SK-N-SH treated with all-trans-retinoic acid at 6 μM for 48 hours (cell line): ENCODE measurements around the gene GPR152.

ENCODE experiments used
- ATAC-seq: fragments of 200-7000 bp; cut with Tn5 transposase; 3 replicates; pipeline ENCODE4 v1.9.1; 2020; ENCODE audit warnings: mild to moderate bottlenecking, moderate library complexity
- ARNTL ChIP-seq: fragments of 450-650 bp; formaldehyde crosslinking; IDR thresholded peaks from 2 replicates; pipeline ENCODE4 v1.5.0; 2020; ENCODE audit warnings: low read depth, mild to moderate bottlenecking, moderate library complexity, borderline replicate concordance
- CSDC2 ChIP-seq: fragments of 250-450 bp; sonication (Bioruptor Pico); IDR thresholded peaks from 2 replicates; pipeline ENCODE4 v1.5.0; 2020; ENCODE audit warnings: mild to moderate bottlenecking, moderate library complexity
- GLIS3 ChIP-seq: fragments of 250-450 bp; sonication (Bioruptor Pico); IDR thresholded peaks from 2 replicates; pipeline ENCODE4 v1.5.0; 2020; ENCODE audit warnings: mild to moderate bottlenecking, moderate library complexity
- ISL1 ChIP-seq: fragments of 250-450 bp; sonication (Bioruptor Pico); IDR thresholded peaks from 2 replicates; pipeline ENCODE4 v2.1.2; 2022; ENCODE audit warnings: mild to moderate bottlenecking, moderate library complexity
- OSR1 ChIP-seq: fragments of 250-450 bp; sonication (Bioruptor Pico); IDR thresholded peaks from 2 replicates; pipeline ENCODE4 v1.8.0; 2022; ENCODE audit warnings: moderate library complexity, mild to moderate bottlenecking, inconsistent platforms
- PPARA ChIP-seq: fragments of 250-450 bp; sonication (Bioruptor Pico); IDR thresholded peaks from 2 replicates; pipeline ENCODE4 v1.5.0; 2020; ENCODE audit warnings: mild to moderate bottlenecking, borderline replicate concordance
- RARB ChIP-seq: fragments of 250-450 bp; sonication (Bioruptor Pico); IDR thresholded peaks from 2 replicates; pipeline ENCODE4 v1.8.0; 2021; ENCODE audit warnings: mild to moderate bottlenecking, moderate library complexity
- SNAI2 ChIP-seq: fragments of 250-450 bp; sonication (Bioruptor Pico); IDR thresholded peaks from 2 replicates; pipeline ENCODE4 v1.5.0; 2020; ENCODE audit warnings: mild to moderate bottlenecking, moderate library complexity
- TCF4 ChIP-seq: fragments of 250-450 bp; sonication (Bioruptor Pico); IDR thresholded peaks from 2 replicates; pipeline ENCODE4 v1.8.0; 2021; ENCODE audit warnings: mild to moderate bottlenecking, moderate library complexity, borderline replicate concordance
- TOX ChIP-seq: fragments of 250-450 bp; sonication (Bioruptor Pico); IDR thresholded peaks from 2 replicates; pipeline ENCODE4 v1.8.0; 2021; ENCODE audit warnings: mild to moderate bottlenecking, moderate library complexity, borderline replicate concordance
- ZFP30 ChIP-seq: fragments of 450-650 bp; formaldehyde crosslinking; IDR thresholded peaks from 2 replicates; pipeline ENCODE4 v1.5.0; 2022; ENCODE audit warnings: mild to moderate bottlenecking, moderate library complexity
- ZNF565 ChIP-seq: fragments of 450-650 bp; formaldehyde crosslinking; conservative IDR thresholded peaks from 2 replicates; pipeline ENCODE4 v1.5.0; 2020; ENCODE audit warnings: low read depth, mild to moderate bottlenecking, moderate library complexity
- ZNF70 ChIP-seq: fragments of 450-650 bp; formaldehyde crosslinking; IDR thresholded peaks from 2 replicates; pipeline ENCODE4 v1.5.0; 2020; ENCODE audit warnings: mild to moderate bottlenecking, moderate library complexity
- ZNF8 ChIP-seq: fragments of 450-650 bp; formaldehyde crosslinking; IDR thresholded peaks from 2 replicates; pipeline ENCODE4 v1.5.0; 2020; ENCODE audit warnings: mild to moderate bottlenecking, moderate library complexity
- TF ChIP-seq, protein P1 (sequence below): fragments of 250-450 bp; sonication (Bioruptor Pico); IDR thresholded peaks from 2 replicates; pipeline ENCODE4 v1.8.0; 2021; ENCODE audit warnings: low read depth, mild to moderate bottlenecking, moderate library complexity, borderline replicate concordance
- TF ChIP-seq, protein P2 (sequence below): fragments of 250-450 bp; sonication (Bioruptor Pico); IDR thresholded peaks from 2 replicates; pipeline ENCODE4 v1.5.1; 2021; ENCODE audit warnings: mild to moderate bottlenecking, moderate library complexity

GPR152 gene

GRCh38 chr11:67452141-67452952, at the start of gene GPR152:
GPR152 (minus strand) TSS chr11:67452729; CDS start chr11:67452724, 5 bp downstream.
- TF ChIP-seq, protein P1, sequence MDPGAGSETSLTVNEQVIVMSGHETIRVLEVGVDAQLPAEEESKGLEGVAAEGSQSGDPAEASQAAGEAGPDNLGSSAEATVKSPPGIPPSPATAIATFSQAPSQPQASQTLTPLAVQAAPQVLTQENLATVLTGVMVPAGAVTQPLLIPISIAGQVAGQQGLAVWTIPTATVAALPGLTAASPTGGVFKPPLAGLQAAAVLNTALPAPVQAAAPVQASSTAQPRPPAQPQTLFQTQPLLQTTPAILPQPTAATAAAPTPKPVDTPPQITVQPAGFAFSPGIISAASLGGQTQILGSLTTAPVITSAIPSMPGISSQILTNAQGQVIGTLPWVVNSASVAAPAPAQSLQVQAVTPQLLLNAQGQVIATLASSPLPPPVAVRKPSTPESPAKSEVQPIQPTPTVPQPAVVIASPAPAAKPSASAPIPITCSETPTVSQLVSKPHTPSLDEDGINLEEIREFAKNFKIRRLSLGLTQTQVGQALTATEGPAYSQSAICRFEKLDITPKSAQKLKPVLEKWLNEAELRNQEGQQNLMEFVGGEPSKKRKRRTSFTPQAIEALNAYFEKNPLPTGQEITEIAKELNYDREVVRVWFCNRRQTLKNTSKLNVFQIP (CRISPR knock-in tag), result no peak
- TF ChIP-seq ARNTL (CRISPR knock-in tag) (no peak), ISL1 (CRISPR knock-in tag) (no peak), PPARA (CRISPR knock-in tag) (no peak), GLIS3 (CRISPR knock-in tag) (no peak)
- no peak; the same call in 2 of the 3 replicates for ATAC-seq

DNA sequence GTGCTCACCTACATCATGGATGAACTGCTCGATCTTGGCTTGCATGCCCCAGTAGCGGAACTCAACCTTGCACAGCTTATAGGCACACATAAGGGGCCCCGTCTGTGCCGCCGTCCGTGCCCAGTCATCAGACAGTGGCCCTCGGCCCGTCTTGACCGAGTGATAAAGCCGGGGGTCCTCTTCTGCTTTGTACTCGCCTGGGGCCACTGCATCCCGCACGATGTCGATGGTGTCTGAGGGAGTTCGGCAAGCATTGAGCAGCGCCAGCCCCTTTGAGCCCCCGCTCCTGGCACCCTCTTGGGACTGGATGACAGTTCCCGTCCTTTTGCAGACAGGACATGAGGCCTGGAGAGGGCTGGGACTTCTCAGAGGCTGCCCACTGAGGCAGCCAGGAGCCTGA, 49.3 kb upstream of the GPR152 start:
- no peak for ATAC-seq
- TF ChIP-seq, protein P1 (CRISPR knock-in tag), result no peak
- TF ChIP-seq PPARA (CRISPR knock-in tag), result no peak
- TF ChIP-seq OSR1 (CRISPR knock-in tag), result no peak
- no peak for TF ChIP-seq TOX
- no peak for TF ChIP-seq SNAI2 (CRISPR knock-in tag)
- TF ChIP-seq ISL1 (CRISPR knock-in tag), result no peak
- TF ChIP-seq ZNF70 (CRISPR knock-in tag), result no peak
- TF ChIP-seq ZNF8 (CRISPR knock-in tag), result no peak

DNA sequence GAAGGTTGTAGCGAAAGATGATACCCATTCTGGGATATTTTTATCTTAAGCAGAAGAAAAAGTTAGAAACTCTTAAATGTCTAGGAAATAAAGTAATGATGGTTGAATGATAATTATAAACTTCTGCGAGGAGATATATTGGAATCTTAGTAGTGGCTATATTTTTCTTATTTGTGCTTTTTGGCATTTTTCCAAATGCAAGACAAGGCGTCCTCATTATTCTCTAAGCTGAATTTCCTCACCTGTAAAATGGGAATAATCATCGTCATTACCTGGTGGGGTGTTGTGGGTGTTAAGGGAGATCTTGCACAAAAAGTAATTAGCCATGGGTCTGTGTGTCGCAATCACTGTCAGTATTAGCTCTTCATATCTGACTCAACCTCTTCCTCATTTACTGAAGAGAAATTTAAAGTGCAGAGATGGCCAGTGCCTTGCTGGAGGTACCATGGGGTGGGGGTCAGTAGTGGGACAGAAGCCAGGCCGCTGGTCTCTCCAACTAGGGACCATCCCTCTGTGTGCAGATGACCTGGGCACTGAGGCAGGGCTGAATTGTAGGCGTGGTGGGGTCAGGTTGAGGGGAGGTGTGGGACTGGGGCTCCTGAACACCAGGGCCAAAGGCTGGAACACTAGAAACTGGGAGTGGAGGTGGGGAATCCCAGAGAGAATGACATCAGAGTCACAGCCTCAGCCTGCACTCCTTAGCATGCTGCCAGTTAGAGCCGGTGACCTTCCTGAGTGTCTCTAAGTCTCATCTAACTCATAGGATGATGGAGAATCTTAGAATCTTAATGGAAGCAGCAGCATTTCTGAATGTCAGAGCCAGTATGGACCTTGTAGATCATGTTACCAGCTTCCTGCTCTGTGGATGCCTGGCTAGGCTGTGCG, 48.5 kb upstream of the GPR152 start:
- TF ChIP-seq GLIS3 (CRISPR knock-in tag), result no peak
- no peak for ATAC-seq

- no peak for ATAC-seq
- TF ChIP-seq CSDC2 (CRISPR knock-in tag), result no peak
- TF ChIP-seq, protein P1 (CRISPR knock-in tag), result no peak
- TF ChIP-seq, all 23 proteins: peak for 0
These were observed 47.9 kb upstream of the GPR152 start for GRCh38 chr11:67500484-67500821.

DNA sequence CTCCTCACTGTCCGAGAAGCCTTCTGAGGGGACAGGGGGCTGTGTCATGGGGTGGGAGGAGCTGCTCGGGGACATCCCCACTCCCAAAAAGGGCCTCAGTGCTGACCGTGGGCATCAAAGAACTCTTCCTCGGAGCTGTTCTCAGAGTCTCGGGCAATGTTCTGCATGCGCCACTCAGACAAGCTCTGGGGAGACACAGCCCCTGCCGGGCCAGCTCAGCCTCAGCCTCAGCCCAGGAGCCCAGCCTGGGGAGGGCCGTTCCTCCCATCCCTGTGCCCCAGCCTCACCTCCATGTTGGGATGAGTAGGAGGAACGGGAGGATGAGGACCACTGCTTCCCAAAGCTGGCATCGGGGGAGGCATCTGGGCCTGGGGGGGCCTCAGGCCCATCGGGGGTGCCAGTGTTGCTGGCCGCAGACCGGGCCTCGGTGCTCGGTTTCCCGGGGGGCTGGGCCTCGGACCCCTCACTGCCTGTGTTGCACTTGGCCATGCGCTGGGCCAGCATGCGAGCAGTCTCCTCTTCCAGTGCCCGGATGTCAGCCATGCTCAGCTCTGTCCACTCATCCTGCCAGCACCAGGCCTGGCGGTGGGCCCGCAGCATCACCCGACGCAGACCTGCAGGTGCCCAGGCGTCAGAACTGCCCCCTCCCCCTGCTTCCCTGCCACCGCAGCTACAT, 47.4 kb upstream of the GPR152 start:
- TF ChIP-seq, protein P2, sequence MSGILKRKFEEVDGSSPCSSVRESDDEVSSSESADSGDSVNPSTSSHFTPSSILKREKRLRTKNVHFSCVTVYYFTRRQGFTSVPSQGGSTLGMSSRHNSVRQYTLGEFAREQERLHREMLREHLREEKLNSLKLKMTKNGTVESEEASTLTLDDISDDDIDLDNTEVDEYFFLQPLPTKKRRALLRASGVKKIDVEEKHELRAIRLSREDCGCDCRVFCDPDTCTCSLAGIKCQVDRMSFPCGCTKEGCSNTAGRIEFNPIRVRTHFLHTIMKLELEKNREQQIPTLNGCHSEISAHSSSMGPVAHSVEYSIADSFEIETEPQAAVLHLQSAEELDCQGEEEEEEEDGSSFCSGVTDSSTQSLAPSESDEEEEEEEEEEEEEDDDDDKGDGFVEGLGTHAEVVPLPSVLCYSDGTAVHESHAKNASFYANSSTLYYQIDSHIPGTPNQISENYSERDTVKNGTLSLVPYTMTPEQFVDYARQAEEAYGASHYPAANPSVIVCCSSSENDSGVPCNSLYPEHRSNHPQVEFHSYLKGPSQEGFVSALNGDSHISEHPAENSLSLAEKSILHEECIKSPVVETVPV (CRISPR knock-in tag), result no peak
- TF ChIP-seq TOX, result no peak
- TF ChIP-seq SNAI2 (CRISPR knock-in tag), result no peak
- no peak for TF ChIP-seq TCF4 (CRISPR knock-in tag)
- TF ChIP-seq GLIS3 (CRISPR knock-in tag), result no peak
- no peak for TF ChIP-seq OSR1 (CRISPR knock-in tag)
- no peak for TF ChIP-seq ZNF565 (CRISPR knock-in tag)
- no peak for TF ChIP-seq ZFP30 (CRISPR knock-in tag)
- TF ChIP-seq ZNF70 (CRISPR knock-in tag), result no peak
- no peak for TF ChIP-seq RARB (CRISPR knock-in tag)
- TF ChIP-seq, all 23 proteins: peak for 0
- no peak for ATAC-seq
